Omental fat pad (tissue), 4 donors: ENCODE results near the gene KCNT1. TPM values are rescaled to one million over a fixed set of nuclear protein-coding genes. Genes with fewer than 3 reads are reported as not detected.

Source experiments
- ATAC-seq: fragments of 150-250 bp; one replicate; pipeline ENCODE4 v1.9.1; 2016; ENCODE audit warnings: mild to moderate bottlenecking, moderate library complexity; ENCODE audit not compliant: low FRiP score
- DNase-seq: peaks from one replicate; pipeline ENCODE4 v3.0.0-alpha.2; 2019; ENCODE audit warnings: low spot score
- total RNA-seq, 4 donors: library from RNA; depleted of rRNA; stranded (reverse); fragments of >200 nt; gene quantifications; one replicate each; pipeline ENCODE4 v1.1.0, GENCODE V29; 2016
- TF ChIP-seq, protein P1 (sequence below), 3 donors: fragments of 450-650 bp; IDR thresholded peaks; one replicate each; pipeline ENCODE4 v1.5.1; 2016 to 2017; ENCODE audit warnings: antibody characterized with exemption in 3 of 3, mild to moderate bottlenecking in 3 of 3, moderate library complexity in 2 of 3

Gene KCNT1
- total RNA-seq, 4 donors from 2014 or later = 0.24 to 0.95 TPM; not detected in 2

DNA sequence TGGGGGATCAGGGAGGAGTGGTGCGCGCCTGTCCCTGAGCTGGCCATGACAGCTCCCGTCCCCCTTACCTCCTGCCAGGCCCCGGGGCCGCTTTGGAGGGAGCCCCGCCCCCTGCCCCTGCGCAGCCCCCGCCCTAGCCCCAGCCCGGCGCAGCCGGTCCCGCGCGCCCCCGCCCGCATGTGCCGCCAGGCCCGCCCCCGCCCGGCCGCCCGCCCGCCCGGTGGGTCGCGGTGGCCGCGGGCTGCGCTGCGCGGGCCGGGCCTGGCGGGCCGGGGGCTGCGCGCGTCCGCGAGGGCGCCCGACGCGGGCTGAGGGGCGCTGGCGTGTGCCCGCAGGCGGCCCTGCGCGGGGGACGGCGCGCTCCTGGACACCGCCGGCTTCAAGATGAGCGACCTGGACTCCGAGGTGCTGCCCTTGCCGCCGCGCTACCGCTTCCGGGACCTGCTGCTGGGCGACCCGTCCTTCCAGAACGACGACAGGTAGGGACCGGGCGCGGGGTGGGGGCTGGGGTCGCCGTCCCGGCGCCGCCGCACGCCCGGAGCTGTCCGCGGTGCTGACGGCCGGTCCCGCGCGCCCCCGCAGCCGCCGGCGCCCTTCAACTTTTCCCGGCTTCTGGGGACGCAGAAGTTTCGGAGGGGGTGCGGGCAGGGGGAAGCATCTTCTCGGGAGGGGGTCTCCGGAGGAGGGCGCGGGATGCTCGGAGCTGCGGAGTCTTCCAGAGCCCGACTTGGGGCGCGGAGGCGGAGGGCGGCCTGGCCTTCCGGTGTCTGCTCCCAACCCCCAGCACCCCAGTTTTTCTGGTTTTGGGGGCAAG lies 12.5 kb downstream of the KCNT1 start:
- DNase-seq (no peak), ATAC-seq (no peak)
- TF ChIP-seq, protein P1, sequence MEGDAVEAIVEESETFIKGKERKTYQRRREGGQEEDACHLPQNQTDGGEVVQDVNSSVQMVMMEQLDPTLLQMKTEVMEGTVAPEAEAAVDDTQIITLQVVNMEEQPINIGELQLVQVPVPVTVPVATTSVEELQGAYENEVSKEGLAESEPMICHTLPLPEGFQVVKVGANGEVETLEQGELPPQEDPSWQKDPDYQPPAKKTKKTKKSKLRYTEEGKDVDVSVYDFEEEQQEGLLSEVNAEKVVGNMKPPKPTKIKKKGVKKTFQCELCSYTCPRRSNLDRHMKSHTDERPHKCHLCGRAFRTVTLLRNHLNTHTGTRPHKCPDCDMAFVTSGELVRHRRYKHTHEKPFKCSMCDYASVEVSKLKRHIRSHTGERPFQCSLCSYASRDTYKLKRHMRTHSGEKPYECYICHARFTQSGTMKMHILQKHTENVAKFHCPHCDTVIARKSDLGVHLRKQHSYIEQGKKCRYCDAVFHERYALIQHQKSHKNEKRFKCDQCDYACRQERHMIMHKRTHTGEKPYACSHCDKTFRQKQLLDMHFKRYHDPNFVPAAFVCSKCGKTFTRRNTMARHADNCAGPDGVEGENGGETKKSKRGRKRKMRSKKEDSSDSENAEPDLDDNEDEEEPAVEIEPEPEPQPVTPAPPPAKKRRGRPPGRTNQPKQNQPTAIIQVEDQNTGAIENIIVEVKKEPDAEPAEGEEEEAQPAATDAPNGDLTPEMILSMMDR (IDR thresholded peaks at IDR 0.05) = no peak

GRCh38 chr9:135715056-135715595 lies 13.1 kb downstream of the KCNT1 start:
- TF ChIP-seq, protein P1 (IDR thresholded peaks at IDR 0.05) = no peak
- ATAC-seq = no peak

DNA sequence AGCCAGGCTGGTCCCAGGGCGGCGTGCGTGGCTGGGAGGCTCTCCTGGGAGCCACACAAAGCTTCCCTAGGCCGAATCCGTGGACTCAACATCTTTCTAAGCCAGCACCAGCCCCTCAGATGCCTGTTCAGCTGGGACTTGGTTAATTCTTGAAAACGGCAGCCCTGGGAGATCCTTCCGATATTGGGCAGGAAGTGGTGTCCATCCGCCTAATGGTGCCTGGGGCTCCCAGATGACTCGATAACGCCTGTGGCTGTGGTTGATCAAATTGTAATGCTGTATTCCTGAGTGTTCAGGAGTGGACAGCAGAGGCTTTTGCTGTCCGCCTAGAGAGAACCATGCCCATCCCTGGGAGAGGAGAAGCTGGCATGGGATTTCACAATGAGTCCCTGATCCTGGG lies 14.1 kb downstream of the KCNT1 start:
- DNase-seq = no peak
- ATAC-seq = no peak
- TF ChIP-seq, protein P1 (IDR thresholded peaks at IDR 0.05) = no peak

More at GRCh38 chr9:135715056-135715595, 13.1 kb downstream of the KCNT1 start:
- DNase-seq = no peak

DNA sequence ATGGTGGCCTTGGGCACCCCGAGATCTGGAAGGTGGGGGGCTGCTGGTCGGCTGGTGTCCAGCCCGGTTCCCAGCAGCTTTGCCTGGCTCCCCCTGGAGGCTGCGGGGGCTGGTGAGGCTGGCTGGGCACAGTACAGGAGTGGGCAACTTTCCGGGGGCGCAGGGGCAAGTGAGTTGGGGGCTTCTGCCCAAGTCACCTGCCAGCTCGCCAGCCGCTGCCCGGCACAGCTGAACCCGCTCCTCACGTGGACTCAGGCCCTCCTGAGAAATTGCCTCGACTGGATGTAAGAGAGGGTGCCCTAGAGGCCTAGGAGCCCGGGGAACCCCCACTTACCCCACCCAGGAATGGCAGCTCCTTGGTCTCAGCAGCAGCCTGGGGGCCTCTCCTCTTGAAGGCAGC lies 15.4 kb downstream of the KCNT1 start:
- no peak for ATAC-seq
- TF ChIP-seq, protein P1 (IDR thresholded peaks at IDR 0.05) = no peak
- DNase-seq = no peak

GRCh38 chr9:135718616-135719015 lies 16.6 kb downstream of the KCNT1 start:
- no peak for DNase-seq

DNA sequence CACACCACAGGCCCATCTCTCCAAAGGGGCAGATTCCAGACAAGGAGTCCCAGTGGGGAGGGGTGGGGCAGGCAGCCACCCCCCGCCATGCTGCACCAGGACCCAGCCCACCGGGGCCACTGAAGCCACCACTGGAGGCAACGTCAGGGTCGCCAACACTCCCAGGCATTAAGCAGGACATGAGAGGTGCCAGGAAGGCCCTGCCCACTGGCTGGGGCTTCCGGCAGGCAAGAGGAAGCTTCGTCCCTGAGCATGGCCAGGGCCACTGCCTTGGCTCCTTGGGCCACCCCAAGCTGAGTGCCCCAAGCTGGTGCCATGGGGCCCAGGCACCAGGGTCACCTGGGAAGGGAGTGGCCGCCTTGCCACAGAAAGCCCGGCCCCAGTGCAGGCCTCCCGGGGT lies 17.5 kb downstream of the KCNT1 start:
- TF ChIP-seq, protein P1 (IDR thresholded peaks at IDR 0.05) = no peak
- DNase-seq (no peak), ATAC-seq (no peak)

More at GRCh38 chr9:135718616-135719015, 16.6 kb downstream of the KCNT1 start:
- no peak for ATAC-seq
- TF ChIP-seq, protein P1 (IDR thresholded peaks at IDR 0.05) = no peak

- ATAC-seq (no peak), DNase-seq (no peak)
- TF ChIP-seq, protein P1 (IDR thresholded peaks at IDR 0.05) = no peak
Measured at GRCh38 chr9:135722365-135722764, 20.4 kb downstream of the KCNT1 start.
